HUDEP-2 (cell line): ENCODE results near the gene AGRP.

Experiments
- DNase-seq, 76 experiments: peaks; one replicate each; lab custom pipeline; 2025; ENCODE audit not compliant: unreplicated experiment in 76 of 76; lab: John Stamatoyannopoulos, UW

The AGRP gene

DNA sequence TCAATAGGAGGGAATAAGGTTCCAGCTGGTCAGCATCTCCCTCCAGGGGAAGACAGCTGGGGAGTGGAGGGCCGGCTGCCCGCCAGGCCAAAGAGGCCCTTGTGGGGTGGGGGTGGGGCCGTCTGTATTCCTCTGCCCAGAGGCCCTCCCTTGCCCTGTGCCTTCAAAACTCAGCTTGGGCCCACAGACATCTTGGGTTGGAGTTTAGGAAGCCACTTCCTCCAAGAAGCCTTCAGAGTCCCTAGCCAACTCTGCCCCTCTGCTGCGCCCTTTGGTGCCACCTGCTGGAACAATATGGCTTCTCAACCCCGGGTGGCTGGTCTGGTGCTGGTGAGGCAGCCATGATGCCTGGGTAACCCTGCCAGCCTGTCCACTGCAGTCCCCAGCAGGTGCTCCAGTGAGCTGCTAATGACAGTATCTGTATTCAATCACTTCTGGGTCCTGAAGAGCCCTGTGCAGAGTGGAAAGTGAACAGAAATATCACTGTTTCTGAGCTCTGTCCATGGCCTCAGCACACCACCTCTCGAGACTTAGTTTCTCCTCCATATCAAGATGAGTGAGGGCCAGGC, 35.8 kb downstream of the AGRP start:
- DNase-seq = peak in 67 of 76 experiments; percentile 17 to 88 (median 67)

DNA sequence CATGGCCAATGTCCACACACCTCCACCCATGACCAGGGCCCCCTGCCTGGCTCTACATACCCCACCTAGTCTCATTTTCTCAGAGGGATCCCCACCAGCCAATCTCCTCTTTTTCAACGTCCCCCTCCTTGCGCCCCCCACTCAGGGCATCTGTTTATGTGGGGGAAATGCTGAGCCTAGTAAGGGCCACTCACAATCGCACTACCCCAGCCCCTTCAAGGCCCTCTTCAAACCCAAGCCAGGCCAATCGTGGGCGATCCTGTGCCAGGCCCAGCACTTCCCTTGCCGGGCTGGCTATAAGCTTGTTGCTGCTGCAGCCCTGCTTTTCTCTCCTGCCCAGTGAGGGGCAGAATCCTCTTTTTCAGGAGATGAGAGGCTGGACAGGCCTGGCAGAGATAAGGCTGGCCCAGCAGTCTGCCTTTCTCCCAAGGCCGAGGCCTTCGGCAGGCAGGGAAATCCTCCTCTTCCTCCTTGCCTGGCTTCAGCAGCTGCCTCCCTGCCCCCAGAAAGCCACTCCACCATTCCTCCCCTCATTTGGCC, 36.3 kb downstream of the AGRP start:
- DNase-seq = no peak

- peak in 1 of 76 experiments; percentile 15 for DNase-seq
Measured at GRCh38 chr16:67445913-67446907, 37.1 kb downstream of the AGRP start.

DNA sequence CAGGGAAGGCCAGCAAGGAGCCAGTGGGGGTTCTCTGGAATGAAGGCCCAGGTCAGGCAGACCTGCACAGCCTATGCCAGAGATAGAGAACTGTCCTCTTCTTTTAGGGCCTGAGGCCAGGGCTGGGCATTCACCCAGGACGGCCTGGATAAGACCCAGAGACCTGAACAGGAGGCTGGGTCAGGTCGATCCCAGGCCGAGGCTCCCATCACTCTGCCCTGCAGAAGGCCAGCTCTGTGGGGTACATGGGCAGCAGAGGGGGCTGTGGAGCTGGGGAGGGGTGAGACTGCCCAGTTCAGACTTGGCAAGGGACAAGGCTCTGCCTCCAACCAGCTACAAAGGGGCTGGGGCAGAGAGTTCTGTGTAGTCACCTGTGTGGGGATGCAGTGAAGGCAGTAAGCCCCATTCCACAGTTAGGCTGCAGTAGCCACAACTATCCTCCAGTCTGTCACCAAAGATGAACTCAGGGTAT, 37.9 kb downstream of the AGRP start:
- peak in 1 of 76 experiments; percentile 15 for DNase-seq

DNA sequence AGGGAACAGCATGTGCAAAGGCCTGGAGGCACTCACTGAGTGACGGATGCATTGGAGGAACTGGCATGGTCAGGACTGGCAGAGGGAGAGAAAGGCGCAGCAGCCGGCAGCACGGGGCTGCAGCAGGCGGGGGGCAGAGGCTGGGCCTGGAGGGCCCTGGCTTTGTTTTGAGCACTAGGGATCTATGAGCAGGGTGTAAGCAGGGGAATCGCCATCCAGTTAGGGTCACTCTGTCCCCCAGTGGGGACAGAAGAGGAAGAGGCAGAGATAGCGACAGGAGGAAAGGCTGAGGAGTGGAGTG, 38.3 kb downstream of the AGRP start:
- no peak for DNase-seq

GRCh38 chr16:67444259-67445125, 38.9 kb downstream of the AGRP start:
- peak in 20 of 76 experiments; percentile 12 to 45 (median 20) for DNase-seq

DNA sequence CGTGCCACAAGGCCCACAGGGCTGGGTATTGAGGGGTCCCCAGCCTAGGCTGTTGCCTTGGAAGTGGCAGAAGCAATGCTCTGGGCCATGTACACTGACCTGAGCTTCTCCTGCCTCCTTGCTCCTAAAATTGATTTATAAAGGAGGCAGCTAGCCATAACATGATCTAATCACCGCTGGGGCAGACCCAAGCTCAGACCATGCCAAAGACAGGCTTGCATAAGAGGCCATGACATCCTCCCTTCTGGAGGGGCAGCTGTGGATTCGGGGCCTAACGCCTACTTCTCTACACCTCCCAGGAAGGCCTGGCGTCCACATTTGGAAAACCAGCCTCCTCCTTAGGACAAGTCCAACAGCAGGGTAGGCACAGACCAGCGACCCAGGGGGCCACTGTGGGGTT, 40.1 kb downstream of the AGRP start:
- DNase-seq = no peak

DNA sequence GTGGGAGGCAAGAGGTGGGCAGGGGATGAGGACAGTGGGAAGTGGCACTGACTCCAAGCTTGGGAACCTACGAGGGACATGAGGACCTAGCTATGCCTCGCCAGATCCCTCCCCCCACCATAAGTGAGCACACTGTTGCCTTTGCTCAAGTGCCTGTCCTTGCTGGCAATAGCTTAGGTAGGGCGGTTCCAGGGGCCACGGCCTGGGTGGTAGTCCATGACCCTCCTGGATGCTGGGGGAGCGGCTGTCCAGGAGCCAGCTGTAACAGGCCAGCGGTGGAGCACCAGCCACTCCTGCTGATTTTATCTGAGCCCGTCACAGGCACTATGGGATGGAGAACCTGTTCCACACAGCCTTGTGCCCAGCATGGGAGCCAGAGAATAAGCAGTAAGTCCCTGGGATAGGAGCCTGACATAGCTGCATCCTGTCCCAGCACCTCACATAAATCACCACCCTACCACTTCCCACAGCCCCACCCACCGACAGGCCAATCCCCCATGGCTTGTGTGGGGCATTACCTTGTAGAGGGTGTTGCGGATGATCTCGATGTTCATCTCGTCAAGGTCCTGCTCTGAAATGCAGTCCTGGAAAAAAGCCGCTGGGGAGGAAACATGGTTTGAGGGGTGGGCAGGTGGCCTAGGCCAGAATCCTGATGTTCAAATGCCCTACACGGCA, 40.6 kb downstream of the AGRP start:
- no peak for DNase-seq

- DNase-seq = no peak
Measured at GRCh38 chr16:67441907-67442306, 41.4 kb downstream of the AGRP start.

DNA sequence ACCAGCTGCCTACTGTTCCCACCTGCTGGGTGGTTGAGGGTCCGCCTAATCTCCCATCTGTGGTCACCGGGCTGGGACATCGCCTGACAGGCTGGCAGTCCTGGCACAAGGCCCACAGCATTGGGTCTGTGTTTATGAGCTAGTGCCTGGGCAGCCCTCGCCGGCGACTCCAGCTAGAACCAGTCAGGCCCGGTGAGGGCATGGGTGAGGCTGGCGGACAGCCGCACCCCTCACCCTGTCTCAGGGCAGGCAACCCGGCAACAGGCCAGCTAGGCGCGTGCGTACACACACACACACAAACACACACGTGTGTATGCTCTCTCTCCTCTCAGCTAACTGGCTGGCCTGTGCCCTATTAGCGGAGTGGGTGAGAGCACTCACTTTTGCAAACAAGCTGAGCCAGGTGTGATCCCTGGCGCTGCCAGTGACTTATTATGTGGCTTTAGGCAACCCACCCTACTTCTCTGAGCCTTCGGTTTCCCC, 42.0 kb downstream of the AGRP start:
- DNase-seq = peak in 74 of 76 experiments; percentile 24 to 91 (median 75)

- DNase-seq = no peak
Measured at GRCh38 chr16:67438824-67439393, 44.4 kb downstream of the AGRP start.

GRCh38 chr16:67438098-67438791, 45.1 kb downstream of the AGRP start:
- DNase-seq = no peak

- DNase-seq = no peak
Measured at GRCh38 chr16:67437513-67437912, 45.8 kb downstream of the AGRP start.

GRCh38 chr16:67436640-67437193, 46.6 kb downstream of the AGRP start:
- no peak for DNase-seq

- DNase-seq = no peak
Measured at GRCh38 chr16:67435758-67436164, 47.6 kb downstream of the AGRP start.

DNA sequence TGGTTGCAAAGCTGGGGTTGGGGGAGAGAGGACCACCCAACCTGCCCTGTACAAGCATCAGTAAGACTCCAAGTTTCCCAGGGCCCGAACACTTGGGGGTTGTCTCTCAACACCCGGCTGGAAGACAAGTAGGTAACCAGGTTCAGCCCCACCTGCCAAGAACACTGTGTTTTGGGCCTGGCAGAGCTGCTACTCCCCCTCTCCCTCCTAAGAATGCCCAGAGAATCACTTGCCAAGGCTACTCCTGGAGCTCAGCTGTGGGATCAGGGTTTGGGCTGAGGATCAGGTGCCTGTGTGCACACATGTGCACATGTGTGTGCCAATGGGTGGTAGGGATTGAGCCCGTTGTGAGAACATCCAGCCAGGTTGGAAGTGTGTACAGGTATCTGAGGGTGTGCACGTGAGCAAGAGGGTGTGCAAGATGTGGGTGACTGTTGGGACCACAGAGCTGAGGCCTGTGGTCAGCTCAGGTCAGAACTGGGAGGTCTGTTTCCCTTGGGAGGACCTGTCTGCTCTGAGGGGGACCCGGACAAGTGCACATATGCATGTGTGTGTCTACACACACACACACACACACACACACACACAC, 50.1 kb downstream of the AGRP start:
- DNase-seq = no peak
